DOHH2 (cell line): ENCODE results near the gene PSTK.

Experiments
- H3F3A ChIP-seq: fragments of 200-600 bp; sonication (generic), shearing (Covaris generic); 2 replicates; pipeline ENCODE4 v1.6.0; 2016; ENCODE audit warnings: antibody characterized with exemption, mild to moderate bottlenecking; ENCODE audit not compliant: control insufficient read depth, insufficient read depth
- H3K27ac ChIP-seq: fragments of 200-600 bp; sonication (generic); 2 replicates; pipeline ENCODE4 v1.5.1; 2014; ENCODE audit warnings: low read depth, mild to moderate bottlenecking, low read length, moderate library complexity
- H3K27me3 ChIP-seq: fragments of 200-600 bp; sonication (generic); 2 replicates; pipeline ENCODE4 v1.6.1; 2014; ENCODE audit warnings: mild to moderate bottlenecking, low read length, mixed read lengths; ENCODE audit not compliant: control insufficient read depth
- H3K36me3 ChIP-seq: fragments of 200-600 bp; sonication (generic); 2 replicates; pipeline ENCODE4 v1.6.1; 2014; ENCODE audit warnings: mild to moderate bottlenecking, low read length, moderate library complexity, mixed read lengths; ENCODE audit not compliant: control insufficient read depth
- H3K4me1 ChIP-seq: fragments of 200-600 bp; sonication (generic); 2 replicates; pipeline ENCODE4 v1.6.1; 2014; ENCODE audit warnings: mild to moderate bottlenecking, low read length, mixed read lengths; ENCODE audit not compliant: control insufficient read depth
- H3K4me2 ChIP-seq: fragments of 200-600 bp; sonication (generic); 2 replicates; pipeline ENCODE4 v1.6.0; 2014; ENCODE audit warnings: mild to moderate bottlenecking, low read length, moderate library complexity
- H3K4me3 ChIP-seq: fragments of 200-600 bp; sonication (generic); 2 replicates; pipeline ENCODE4 v1.5.1; 2014; ENCODE audit warnings: mild to moderate bottlenecking, low read length, mixed read lengths
- H3K79me2 ChIP-seq: fragments of 200-600 bp; sonication (generic); 2 replicates; pipeline ENCODE4 v1.6.1; 2014; ENCODE audit warnings: mild to moderate bottlenecking, low read length, mixed read lengths; ENCODE audit not compliant: control insufficient read depth
- H3K9me2 ChIP-seq: fragments of 200-600 bp; sonication (generic); replicated peaks from 2 replicates; pipeline ENCODE4 v1.6.1; 2014; ENCODE audit warnings: mild to moderate bottlenecking, low read length, mixed read lengths; ENCODE audit not compliant: control insufficient read depth
- H3K9me3 ChIP-seq: fragments of 200-600 bp; sonication (generic); 2 replicates; pipeline ENCODE4 v1.6.1; 2014; ENCODE audit warnings: antibody characterized with exemption, low read length, mixed read lengths; ENCODE audit not compliant: control insufficient read depth, insufficient read depth
- H4K20me1 ChIP-seq: fragments of 200-600 bp; sonication (generic); 2 replicates; pipeline ENCODE4 v1.6.0; 2014; ENCODE audit warnings: low read depth, mild to moderate bottlenecking, antibody characterized with exemption, low read length, moderate library complexity; ENCODE audit not compliant: control insufficient read depth, insufficient read depth
- EZH2phosphoT487 ChIP-seq: fragments of 200-600 bp; sonication (generic); IDR thresholded peaks from 2 replicates; pipeline ENCODE4 v1.6.1; 2017; ENCODE audit warnings: borderline replicate concordance, mild to moderate bottlenecking, antibody characterized with exemption, low read length, moderate library complexity, mixed read lengths
- TF ChIP-seq, protein P1 (sequence below): fragments of 200-600 bp; sonication (generic); IDR thresholded peaks from one replicate; pipeline ENCODE4 v1.5.1; 2014; ENCODE audit warnings: antibody characterized with exemption, mild to moderate bottlenecking, low read depth, low read length; ENCODE audit not compliant: poor library complexity, severe bottlenecking

The PSTK gene

DNA sequence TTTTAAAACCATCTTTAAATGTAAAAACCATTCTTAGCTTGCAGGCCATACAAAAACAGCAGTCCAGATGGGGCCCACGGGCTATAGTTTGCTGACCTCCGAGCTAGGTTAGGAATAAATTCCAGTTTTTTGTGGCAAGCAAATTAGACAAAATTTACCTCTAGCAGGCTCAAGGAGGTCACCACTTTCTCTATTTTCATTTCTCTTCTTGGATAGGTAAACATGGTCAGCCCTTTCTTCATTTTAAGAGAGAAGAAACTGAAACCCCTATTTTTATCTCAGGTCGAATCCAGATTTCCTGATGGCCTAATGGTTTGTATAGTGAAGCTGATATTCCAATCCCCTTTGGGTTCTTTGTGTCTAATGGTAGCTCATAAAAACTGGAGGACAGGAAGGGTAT lies 17.7 kb downstream of the PSTK start:
- Histone ChIP-seq H3K9me3 (no peaks in the 10 kb centered on the region), H3K4me3 (no peak overlapping the region), H3K4me1 (peaks cover 14% of the 10 kb centered on the region), H3K27me3 (no peaks in the 10 kb centered on the region), H3K36me3 (peaks cover 67% of the 10 kb centered on the region), H3K4me2 (no peak overlapping the region), H3K27ac (no peak overlapping the region), H3K79me2 (peaks cover 62% of the 10 kb centered on the region), H3F3A (no peaks in the 10 kb centered on the region), H3K9me2 (no peaks in the 10 kb centered on the region), H4K20me1 (peaks cover 8% of the 10 kb centered on the region; the same call in 1 of the 2 replicates)
- TF ChIP-seq, protein P1, sequence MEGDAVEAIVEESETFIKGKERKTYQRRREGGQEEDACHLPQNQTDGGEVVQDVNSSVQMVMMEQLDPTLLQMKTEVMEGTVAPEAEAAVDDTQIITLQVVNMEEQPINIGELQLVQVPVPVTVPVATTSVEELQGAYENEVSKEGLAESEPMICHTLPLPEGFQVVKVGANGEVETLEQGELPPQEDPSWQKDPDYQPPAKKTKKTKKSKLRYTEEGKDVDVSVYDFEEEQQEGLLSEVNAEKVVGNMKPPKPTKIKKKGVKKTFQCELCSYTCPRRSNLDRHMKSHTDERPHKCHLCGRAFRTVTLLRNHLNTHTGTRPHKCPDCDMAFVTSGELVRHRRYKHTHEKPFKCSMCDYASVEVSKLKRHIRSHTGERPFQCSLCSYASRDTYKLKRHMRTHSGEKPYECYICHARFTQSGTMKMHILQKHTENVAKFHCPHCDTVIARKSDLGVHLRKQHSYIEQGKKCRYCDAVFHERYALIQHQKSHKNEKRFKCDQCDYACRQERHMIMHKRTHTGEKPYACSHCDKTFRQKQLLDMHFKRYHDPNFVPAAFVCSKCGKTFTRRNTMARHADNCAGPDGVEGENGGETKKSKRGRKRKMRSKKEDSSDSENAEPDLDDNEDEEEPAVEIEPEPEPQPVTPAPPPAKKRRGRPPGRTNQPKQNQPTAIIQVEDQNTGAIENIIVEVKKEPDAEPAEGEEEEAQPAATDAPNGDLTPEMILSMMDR: no peak
- TF ChIP-seq EZH2phosphoT487: no peak

DNA sequence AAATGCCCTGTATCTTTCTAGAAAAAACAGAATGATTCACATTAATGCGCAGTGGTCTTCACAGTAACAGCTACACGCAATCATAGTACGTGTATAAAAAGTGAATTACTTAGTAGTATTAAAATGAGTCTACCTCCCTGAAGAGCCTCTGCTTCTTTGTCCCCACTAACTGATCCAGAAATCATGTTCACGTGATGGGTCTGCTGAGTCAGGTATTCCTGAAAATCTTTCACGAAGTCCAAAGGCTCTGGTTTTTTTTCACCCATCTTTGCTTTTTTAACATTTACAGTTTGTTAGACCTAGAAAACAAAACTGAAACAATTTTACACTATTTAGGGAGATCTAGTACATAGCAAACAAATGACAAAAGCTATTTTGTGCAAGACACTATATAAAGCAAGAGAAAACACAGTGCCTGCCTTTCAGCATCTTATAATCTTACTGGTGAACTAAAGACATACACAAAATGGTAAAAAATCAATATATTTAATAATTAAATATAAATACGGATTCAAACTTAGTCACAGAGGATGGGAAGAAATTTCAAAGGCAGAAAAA lies 18.2 kb downstream of the PSTK start:
- TF ChIP-seq, protein P1: no peak
- no peak for TF ChIP-seq EZH2phosphoT487
- Histone ChIP-seq H3K4me2 (no peak overlapping the region), H3K9me3 (no peaks in the 10 kb centered on the region), H3K27me3 (no peaks in the 10 kb centered on the region), H3F3A (no peaks in the 10 kb centered on the region), H3K9me2 (no peaks in the 10 kb centered on the region), H3K4me3 (no peak overlapping the region), H3K4me1 (peaks cover 14% of the 10 kb centered on the region), H3K79me2 (peaks cover 68% of the 10 kb centered on the region), H3K27ac (no peak overlapping the region), H4K20me1 (peaks cover 8% of the 10 kb centered on the region; the same call in 1 of the 2 replicates), H3K36me3 (peaks cover 63% of the 10 kb centered on the region)

DNA sequence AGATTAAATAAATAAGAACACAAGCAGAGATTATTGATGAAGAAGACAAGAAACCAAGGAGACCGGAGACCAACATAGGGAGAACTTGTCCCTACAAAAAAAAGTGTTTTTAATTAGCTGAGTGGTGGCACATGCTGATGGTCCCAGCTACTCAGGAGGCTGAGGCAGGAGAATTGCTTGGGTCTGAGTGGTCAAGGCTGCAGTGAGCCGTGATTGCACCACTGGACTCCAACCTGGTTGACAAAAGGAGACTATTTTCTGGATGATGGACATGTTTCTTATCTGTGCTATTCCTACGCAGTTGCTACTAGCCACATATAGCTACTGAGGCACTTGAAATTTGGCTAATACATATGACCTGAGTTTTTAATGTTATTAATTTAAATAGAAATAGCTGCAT lies 18.7 kb downstream of the PSTK start:
- H3K9me2 ChIP-seq: no peaks in the 10 kb centered on the region
- H3F3A ChIP-seq: no peaks in the 10 kb centered on the region
- no peak overlapping the region for H3K4me3 ChIP-seq
- no peak overlapping the region for H3K27ac ChIP-seq
- H4K20me1 ChIP-seq: peaks cover 8% of the 10 kb centered on the region; the same call in 1 of the 2 replicates
- no peak overlapping the region for H3K4me2 ChIP-seq
- H3K36me3 ChIP-seq: peaks cover 59% of the 10 kb centered on the region
- H3K79me2 ChIP-seq: peaks cover 73% of the 10 kb centered on the region
- H3K9me3 ChIP-seq: no peaks in the 10 kb centered on the region
- no peaks in the 10 kb centered on the region for H3K27me3 ChIP-seq
- no peak for TF ChIP-seq EZH2phosphoT487
- TF ChIP-seq, protein P1: no peak
- peaks cover 14% of the 10 kb centered on the region for H3K4me1 ChIP-seq
